Measurements from ENCODE around the gene P4HA1. TPM values are rescaled to one million over a fixed set of nuclear protein-coding genes. Genes with fewer than 3 reads are reported as not detected.

The P4HA1 gene
- polyA plus RNA-seq, 1 donor: 31.8 TPM

DNA sequence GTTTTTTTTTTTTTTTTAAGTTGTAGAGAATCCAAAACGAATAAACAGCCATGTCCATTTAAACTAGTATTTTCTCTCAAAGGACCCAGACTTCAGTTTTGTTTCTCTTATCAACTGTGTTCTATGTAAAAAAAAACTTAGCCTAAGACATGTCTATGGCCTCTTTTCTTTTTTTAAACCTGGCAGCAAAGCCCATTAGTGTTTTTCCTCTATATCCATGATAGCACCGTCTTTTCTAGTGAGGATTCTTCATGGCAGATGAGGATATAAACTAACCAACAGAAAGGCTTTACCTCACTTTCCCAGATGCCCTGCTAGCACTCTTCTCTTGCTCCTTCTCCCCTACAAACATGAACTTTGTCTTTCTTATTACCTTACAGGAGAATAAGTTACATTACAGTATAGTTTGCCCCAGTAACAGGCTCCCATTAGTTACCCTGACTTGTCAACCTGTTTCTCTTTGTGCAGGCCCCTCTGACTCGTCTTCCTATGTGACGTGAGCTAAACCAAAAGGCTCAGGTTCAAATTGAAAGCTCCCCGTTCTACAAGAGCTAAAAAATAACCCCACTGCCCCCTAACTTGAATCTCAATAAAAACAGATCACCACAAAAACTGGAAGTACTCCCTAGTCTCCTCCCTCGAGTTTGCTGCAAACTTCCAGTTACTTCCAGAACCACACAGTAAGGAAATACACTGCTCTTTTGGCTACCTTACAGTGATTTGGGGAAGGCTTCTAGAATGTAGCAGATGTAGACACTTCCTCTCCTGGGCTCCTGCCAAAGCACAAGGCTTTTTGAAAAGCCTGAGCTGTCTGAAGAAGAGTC is 20.1 kb downstream of the P4HA1 start:
- no peak overlapping the region for H3K4me3 ChIP-seq (ENCODE audit: low read length)
- peak; percentile 43 to 57 for DNase-seq
- 100% methylated on average over 1 of the region's 6 CpGs for WGBS (ENCODE audit: insufficient coverage, low lambda C conversion rate)
- no peaks in the 10 kb centered on the region for H3K9me3 ChIP-seq (ENCODE audit: control insufficient read depth, low read depth, low read length)
- no peaks in the 10 kb centered on the region for H3K4me1 ChIP-seq (ENCODE audit: control insufficient read depth, insufficient read depth, low read length)
- H3K27me3 ChIP-seq (ENCODE audit: control insufficient read depth, insufficient read depth, low read length): no peaks in the 10 kb centered on the region
- H3K27ac ChIP-seq (ENCODE audit: low read length): peak overlapping the region; percentile 38
- H3K36me3 ChIP-seq (ENCODE audit: control insufficient read depth, insufficient read depth, low read length): peaks cover 8% of the 10 kb centered on the region

- H3K4me1 ChIP-seq (ENCODE audit: control insufficient read depth, insufficient read depth, low read length): no peaks in the 10 kb centered on the region
- no peaks in the 10 kb centered on the region for H3K27me3 ChIP-seq (ENCODE audit: control insufficient read depth, insufficient read depth, low read length)
- no peak for DNase-seq
- no peaks in the 10 kb centered on the region for H3K9me3 ChIP-seq (ENCODE audit: control insufficient read depth, low read depth, low read length)
- H3K36me3 ChIP-seq (ENCODE audit: control insufficient read depth, insufficient read depth, low read length): peaks cover 9% of the 10 kb centered on the region
- no peak overlapping the region for H3K4me3 ChIP-seq (ENCODE audit: low read length)
- no CpG with 5 or more reads among the region's 3 CpGs for WGBS (ENCODE audit: insufficient coverage, low lambda C conversion rate)
- H3K27ac ChIP-seq (ENCODE audit: low read length): no peak overlapping the region
Observed at GRCh38 chr10:73075829-73076228, 20.8 kb downstream of the P4HA1 start.

GRCh38 chr10:73073627-73074026 is 23.0 kb downstream of the P4HA1 start:
- no peaks in the 10 kb centered on the region for H3K9me3 ChIP-seq (ENCODE audit: control insufficient read depth, low read depth, low read length)
- no peak for DNase-seq
- no peak overlapping the region for H3K4me3 ChIP-seq (ENCODE audit: low read length)
- peaks cover 14% of the 10 kb centered on the region for H3K36me3 ChIP-seq (ENCODE audit: control insufficient read depth, insufficient read depth, low read length)
- H3K27ac ChIP-seq (ENCODE audit: low read length): no peak overlapping the region
- H3K4me1 ChIP-seq (ENCODE audit: control insufficient read depth, insufficient read depth, low read length): no peaks in the 10 kb centered on the region
- no peaks in the 10 kb centered on the region for H3K27me3 ChIP-seq (ENCODE audit: control insufficient read depth, insufficient read depth, low read length)

GRCh38 chr10:73065441-73065840 is 31.2 kb downstream of the P4HA1 start:
- H3K4me3 ChIP-seq (ENCODE audit: low read length): no peak overlapping the region
- no peaks in the 10 kb centered on the region for H3K27me3 ChIP-seq (ENCODE audit: control insufficient read depth, insufficient read depth, low read length)
- H3K4me1 ChIP-seq (ENCODE audit: control insufficient read depth, insufficient read depth, low read length): no peaks in the 10 kb centered on the region
- no peak overlapping the region for H3K27ac ChIP-seq (ENCODE audit: low read length)
- no peaks in the 10 kb centered on the region for H3K9me3 ChIP-seq (ENCODE audit: control insufficient read depth, low read depth, low read length)
- WGBS (ENCODE audit: insufficient coverage, low lambda C conversion rate): 100% methylated on average over 1 of the region's 1 CpG
- H3K36me3 ChIP-seq (ENCODE audit: control insufficient read depth, insufficient read depth, low read length): peaks cover 24% of the 10 kb centered on the region
- DNase-seq: no peak

- Histone ChIP-seq H3K9me3 (ENCODE audit: control insufficient read depth, low read depth, low read length) (no peaks in the 10 kb centered on the region), H3K36me3 (ENCODE audit: control insufficient read depth, insufficient read depth, low read length) (peaks cover 9% of the 10 kb centered on the region), H3K27me3 (ENCODE audit: control insufficient read depth, insufficient read depth, low read length) (no peaks in the 10 kb centered on the region), H3K27ac (ENCODE audit: low read length) (no peak overlapping the region), H3K4me3 (ENCODE audit: low read length) (no peak overlapping the region), H3K4me1 (ENCODE audit: control insufficient read depth, insufficient read depth, low read length) (no peaks in the 10 kb centered on the region)
- no peak for DNase-seq
- no CpG with 5 or more reads among the region's 1 CpG for WGBS (ENCODE audit: insufficient coverage, low lambda C conversion rate)
Observed at GRCh38 chr10:73061743-73062142, 34.9 kb downstream of the P4HA1 start.

DNA sequence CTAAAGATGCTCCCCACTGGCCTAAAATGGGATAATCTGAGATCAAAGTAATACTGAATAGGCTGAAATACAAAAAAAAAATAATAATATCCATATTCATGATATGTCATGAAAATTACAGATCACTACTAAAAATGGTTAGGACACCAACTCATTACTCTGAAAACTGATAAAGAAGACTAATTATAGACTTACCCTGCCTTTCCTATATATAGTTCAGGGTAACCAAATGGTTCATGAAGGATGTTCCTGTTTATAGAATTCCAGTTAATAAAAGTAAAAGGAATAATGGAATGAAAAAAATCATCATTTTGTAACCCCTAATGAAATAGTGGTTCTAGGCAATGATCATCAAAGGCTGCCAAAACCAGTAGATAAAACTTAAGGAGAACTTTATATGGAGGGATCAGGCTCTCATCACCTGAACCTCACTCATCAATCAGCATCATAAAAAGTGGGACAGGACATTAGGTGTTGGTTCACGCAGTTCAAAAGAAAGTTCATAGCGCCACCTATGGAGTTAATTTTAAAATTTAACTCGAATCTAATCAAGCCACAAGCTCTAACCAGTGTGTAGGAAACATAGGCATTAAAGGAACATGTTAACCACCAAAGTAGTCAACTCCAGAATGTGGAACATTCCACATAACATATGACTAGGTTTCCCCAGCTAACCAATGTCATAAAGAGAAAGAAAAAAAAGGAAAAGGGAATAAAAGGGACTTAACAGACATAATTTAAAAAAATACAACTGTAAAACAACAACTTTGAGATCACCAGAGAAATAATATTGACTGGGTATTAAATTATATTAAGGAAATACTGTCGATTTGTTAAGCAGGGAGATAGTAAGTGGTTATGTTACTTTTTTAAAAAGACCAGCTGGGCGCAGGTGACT is 35.7 kb downstream of the P4HA1 start:
- Histone ChIP-seq H3K4me3 (ENCODE audit: low read length) (no peak overlapping the region), H3K36me3 (ENCODE audit: control insufficient read depth, insufficient read depth, low read length) (peaks cover 5% of the 10 kb centered on the region), H3K4me1 (ENCODE audit: control insufficient read depth, insufficient read depth, low read length) (no peaks in the 10 kb centered on the region), H3K9me3 (ENCODE audit: control insufficient read depth, low read depth, low read length) (no peaks in the 10 kb centered on the region), H3K27ac (ENCODE audit: low read length) (no peak overlapping the region), H3K27me3 (ENCODE audit: control insufficient read depth, insufficient read depth, low read length) (no peaks in the 10 kb centered on the region)
- no CpG with 5 or more reads among the region's 5 CpGs for WGBS (ENCODE audit: insufficient coverage, low lambda C conversion rate)
- DNase-seq: peak; percentile 10 to 38

DNA sequence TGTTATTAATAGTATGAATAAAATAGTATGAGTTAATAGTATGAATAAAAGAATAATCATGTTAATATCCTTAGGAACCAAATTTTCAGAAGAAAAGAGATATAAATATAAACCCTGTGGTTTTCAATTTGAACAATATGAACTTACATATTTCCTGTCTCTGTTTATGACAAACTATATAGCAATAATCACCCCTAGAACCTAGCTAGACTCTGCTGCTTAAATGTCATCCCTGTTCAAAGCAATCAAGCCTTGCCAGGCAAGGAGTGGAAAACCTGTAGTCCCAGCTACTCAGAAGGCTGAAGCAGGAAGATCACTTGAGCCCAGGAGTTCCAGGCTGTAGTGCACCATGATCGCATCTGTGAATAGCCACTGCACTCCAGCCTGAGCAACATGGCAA is 36.5 kb downstream of the P4HA1 start:
- no peak overlapping the region for H3K27ac ChIP-seq (ENCODE audit: low read length)
- no peaks in the 10 kb centered on the region for H3K9me3 ChIP-seq (ENCODE audit: control insufficient read depth, low read depth, low read length)
- peaks cover 5% of the 10 kb centered on the region for H3K36me3 ChIP-seq (ENCODE audit: control insufficient read depth, insufficient read depth, low read length)
- no peaks in the 10 kb centered on the region for H3K27me3 ChIP-seq (ENCODE audit: control insufficient read depth, insufficient read depth, low read length)
- DNase-seq: no peak
- H3K4me3 ChIP-seq (ENCODE audit: low read length): no peak overlapping the region
- H3K4me1 ChIP-seq (ENCODE audit: control insufficient read depth, insufficient read depth, low read length): no peaks in the 10 kb centered on the region
- WGBS (ENCODE audit: insufficient coverage, low lambda C conversion rate): no CpG with 5 or more reads among the region's 1 CpG

DNA sequence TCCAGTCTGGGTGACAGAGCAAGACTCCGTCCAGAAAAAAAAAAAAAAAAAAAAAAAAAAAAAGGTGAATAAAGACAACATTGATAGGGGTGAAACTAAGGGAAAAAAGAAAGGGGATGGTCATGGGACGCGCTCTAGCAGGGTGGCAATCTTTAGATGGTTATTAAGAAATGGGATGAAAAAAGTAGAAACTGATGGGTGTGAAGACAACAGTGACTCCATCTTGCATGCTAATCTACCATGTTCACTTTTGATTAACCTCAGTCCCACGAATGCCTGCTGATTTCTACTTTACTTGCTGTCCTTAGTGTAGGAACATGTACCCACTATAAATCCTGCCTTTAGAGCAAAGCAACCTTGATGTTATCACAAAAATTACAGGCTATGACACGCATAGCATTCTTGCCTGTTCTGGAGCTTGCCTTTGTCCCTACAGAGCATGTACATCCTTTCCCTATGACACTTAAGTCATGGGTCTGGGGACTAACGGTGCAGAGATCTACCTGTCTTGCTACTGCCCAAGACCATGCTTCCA is 38.5 kb downstream of the P4HA1 start:
- WGBS (ENCODE audit: insufficient coverage, low lambda C conversion rate): 100% methylated on average over 2 of the region's 6 CpGs

GRCh38 chr10:73054286-73054685 is 42.4 kb downstream of the P4HA1 start:
- Histone ChIP-seq H3K9me3 (ENCODE audit: control insufficient read depth, low read depth, low read length) (no peaks in the 10 kb centered on the region), H3K4me3 (ENCODE audit: low read length) (no peak overlapping the region), H3K27ac (ENCODE audit: low read length) (no peak overlapping the region), H3K36me3 (ENCODE audit: control insufficient read depth, insufficient read depth, low read length) (peaks cover 8% of the 10 kb centered on the region), H3K4me1 (ENCODE audit: control insufficient read depth, insufficient read depth, low read length) (no peaks in the 10 kb centered on the region), H3K27me3 (ENCODE audit: control insufficient read depth, insufficient read depth, low read length) (no peaks in the 10 kb centered on the region)
- no peak for DNase-seq
- WGBS (ENCODE audit: insufficient coverage, low lambda C conversion rate): no CpG with 5 or more reads among the region's 2 CpGs

More for the DNA sequence above, 38.5 kb downstream of the P4HA1 start:
- Histone ChIP-seq H3K27ac (ENCODE audit: low read length) (no peak overlapping the region), H3K4me1 (ENCODE audit: control insufficient read depth, insufficient read depth, low read length) (no peaks in the 10 kb centered on the region), H3K36me3 (ENCODE audit: control insufficient read depth, insufficient read depth, low read length) (peaks cover 10% of the 10 kb centered on the region), H3K9me3 (ENCODE audit: control insufficient read depth, low read depth, low read length) (no peaks in the 10 kb centered on the region), H3K4me3 (ENCODE audit: low read length) (no peak overlapping the region), H3K27me3 (ENCODE audit: control insufficient read depth, insufficient read depth, low read length) (no peaks in the 10 kb centered on the region)
- no peak for DNase-seq

GRCh38 chr10:73053275-73053674 is 43.4 kb downstream of the P4HA1 start:
- WGBS (ENCODE audit: insufficient coverage, low lambda C conversion rate): no CpG with 5 or more reads among the region's 4 CpGs
- H3K4me3 ChIP-seq (ENCODE audit: low read length): no peak overlapping the region
- no peak for DNase-seq
- no peaks in the 10 kb centered on the region for H3K9me3 ChIP-seq (ENCODE audit: control insufficient read depth, low read depth, low read length)
- H3K36me3 ChIP-seq (ENCODE audit: control insufficient read depth, insufficient read depth, low read length): peaks cover 7% of the 10 kb centered on the region
- H3K27ac ChIP-seq (ENCODE audit: low read length): no peak overlapping the region
- H3K27me3 ChIP-seq (ENCODE audit: control insufficient read depth, insufficient read depth, low read length): no peaks in the 10 kb centered on the region
- no peaks in the 10 kb centered on the region for H3K4me1 ChIP-seq (ENCODE audit: control insufficient read depth, insufficient read depth, low read length)

All from large intestine (tissue), 3 donors.